GM23338 (cell line): Measurements from ENCODE around the gene RNF220.

ENCODE experiments used
- CTCF ChIP-seq, 2 experiments: fragments of 200-600 bp in 1 of 2; sonication (generic) in 1 of 2; conservative IDR thresholded peaks; 2 replicates each; pipeline versions ENCODE4 v1.5.1 to v1.6.1; 2016 to 2017; ENCODE audit warnings: antibody characterized with exemption in 2 of 2, low read depth in 2 of 2, mild to moderate bottlenecking in 2 of 2, moderate library complexity in 1 of 2
- EZH2 ChIP-seq: fragments of 200-600 bp; sonication (generic); IDR thresholded peaks from one replicate; pipeline ENCODE4 v1.8.0; 2017; ENCODE audit warnings: antibody characterized with exemption, mild to moderate bottlenecking, low read depth; ENCODE audit not compliant: unreplicated experiment
- EZH2phosphoT487 ChIP-seq: fragments of 200-600 bp; sonication (generic); IDR thresholded peaks from one replicate; pipeline ENCODE4 v1.8.1; 2018; ENCODE audit warnings: antibody characterized with exemption; ENCODE audit not compliant: unreplicated experiment
- JUNB ChIP-seq: IDR thresholded peaks from one replicate; pipeline ENCODE4 v1.6.1; 2016; ENCODE audit warnings: antibody characterized with exemption; ENCODE audit not compliant: unreplicated experiment
- NANOG ChIP-seq: IDR thresholded peaks from 2 replicates; pipeline ENCODE4 v1.6.1; 2016; ENCODE audit warnings: antibody characterized with exemption, borderline replicate concordance
- POLR2AphosphoS5 ChIP-seq: IDR thresholded peaks from 2 replicates; pipeline ENCODE4 v1.6.1; 2016; ENCODE audit warnings: antibody characterized with exemption, low read depth
- REST ChIP-seq: IDR thresholded peaks from one replicate; pipeline ENCODE4 v1.6.1; 2018; ENCODE audit warnings: antibody characterized with exemption; ENCODE audit not compliant: unreplicated experiment
- STAT1 ChIP-seq: IDR thresholded peaks from one replicate; pipeline ENCODE4 v1.6.1; 2016; ENCODE audit warnings: antibody characterized with exemption; ENCODE audit not compliant: unreplicated experiment
- ZNF114 ChIP-seq: fragments of 250-450 bp; sonication (Bioruptor Pico); IDR thresholded peaks from 2 replicates; pipeline ENCODE4 v1.5.0; 2020; ENCODE audit warnings: mild to moderate bottlenecking, moderate library complexity

GRCh38 chr1:44603718-44604117 is 198.7 kb downstream of the RNF220 start:
- TF ChIP-seq POLR2AphosphoS5: no peak
- no peak for TF ChIP-seq CTCF (conservative IDR thresholded peaks at IDR 0.05; ENCODE audit: low read depth in 2 of 2)
- no peak for TF ChIP-seq EZH2
- TF ChIP-seq EZH2phosphoT487: no peak
- no peak for TF ChIP-seq NANOG
- TF ChIP-seq REST: no peak
- no peak for TF ChIP-seq ZNF114 (CRISPR knock-in tag)
- TF ChIP-seq STAT1: no peak
- TF ChIP-seq JUNB: no peak
